Ovary (tissue), 3 donors: Measurements from ENCODE around the gene MBD3L2B.

ENCODE experiments used
- CTCF ChIP-seq, 3 donors: fragments of 450-650 bp in 2 of 3; fragments of 200-600 bp in 1 of 3; IDR thresholded peaks; one replicate each; pipeline versions ENCODE4 v1.5.1 to v1.8.0; 2016 to 2022; ENCODE audit warnings: antibody characterized with exemption in 3 of 3, mild to moderate bottlenecking in 1 of 3
- EP300 ChIP-seq: sonication (generic); formaldehyde crosslinking; IDR thresholded peaks from one replicate; pipeline ENCODE4 v1.6.1; 2017; ENCODE audit warnings: antibody characterized with exemption
- POLR2A ChIP-seq: fragments of 450-650 bp; IDR thresholded peaks from one replicate; pipeline ENCODE4 v1.6.1; 2017; ENCODE audit warnings: antibody characterized with exemption, mild to moderate bottlenecking, moderate library complexity
- donor health status: DM: no; HTN: no; CAD: no.

- TF ChIP-seq CTCF (IDR thresholded peaks at IDR 0.05), result no peak
- no peak for TF ChIP-seq EP300
- no peak for TF ChIP-seq POLR2A
These were observed 48.6 kb upstream of the MBD3L2B start for GRCh38 chr19:7069904-7070226.
